ENCODE measurements around the gene SPI1. TPM values are rescaled to one million over a fixed set of nuclear protein-coding genes. Genes with fewer than 3 reads are reported as not detected.

The SPI1 gene
- total RNA-seq, 3 donors from 2014 or later (not counting 1 experiment from before 2014, with no cell fraction given), result 15.0 to 65.4 (median 55.4) TPM

DNA sequence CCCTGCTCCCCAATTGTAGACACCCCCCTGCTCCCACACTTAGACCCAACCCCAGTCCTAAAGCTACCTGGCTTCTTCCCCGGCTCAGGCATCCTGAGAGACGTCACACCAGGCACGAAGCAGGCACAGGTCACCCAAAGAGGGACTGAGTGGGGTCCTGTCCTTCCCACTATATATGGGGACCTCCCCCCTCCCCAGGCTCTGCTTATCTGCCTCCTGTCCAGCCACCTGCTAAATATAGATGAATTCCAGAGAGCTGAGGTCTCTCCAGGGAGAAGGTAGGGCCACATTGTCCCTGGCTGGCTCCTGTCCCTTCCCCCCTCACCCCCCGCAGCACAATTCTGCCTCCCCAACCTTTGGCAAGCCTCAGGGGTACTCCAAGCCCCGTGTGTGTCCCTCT is 25.8 kb downstream of the SPI1 start, which contains the start of gene MYBPC3:
Gene MYBPC3, minus strand, starts transcription at position 147 of the 400 bp plus-strand sequence. Its CDS starts 55 bp downstream, at position 92.
- H3K36me3 ChIP-seq (ENCODE audit: control insufficient read depth, insufficient read depth, low read length), result no peaks in the 10 kb centered on the region
- whole genome bisulfite sequencing (ENCODE audit: insufficient coverage), result 82% methylated on average over 5 of the region's 5 CpGs

DNA sequence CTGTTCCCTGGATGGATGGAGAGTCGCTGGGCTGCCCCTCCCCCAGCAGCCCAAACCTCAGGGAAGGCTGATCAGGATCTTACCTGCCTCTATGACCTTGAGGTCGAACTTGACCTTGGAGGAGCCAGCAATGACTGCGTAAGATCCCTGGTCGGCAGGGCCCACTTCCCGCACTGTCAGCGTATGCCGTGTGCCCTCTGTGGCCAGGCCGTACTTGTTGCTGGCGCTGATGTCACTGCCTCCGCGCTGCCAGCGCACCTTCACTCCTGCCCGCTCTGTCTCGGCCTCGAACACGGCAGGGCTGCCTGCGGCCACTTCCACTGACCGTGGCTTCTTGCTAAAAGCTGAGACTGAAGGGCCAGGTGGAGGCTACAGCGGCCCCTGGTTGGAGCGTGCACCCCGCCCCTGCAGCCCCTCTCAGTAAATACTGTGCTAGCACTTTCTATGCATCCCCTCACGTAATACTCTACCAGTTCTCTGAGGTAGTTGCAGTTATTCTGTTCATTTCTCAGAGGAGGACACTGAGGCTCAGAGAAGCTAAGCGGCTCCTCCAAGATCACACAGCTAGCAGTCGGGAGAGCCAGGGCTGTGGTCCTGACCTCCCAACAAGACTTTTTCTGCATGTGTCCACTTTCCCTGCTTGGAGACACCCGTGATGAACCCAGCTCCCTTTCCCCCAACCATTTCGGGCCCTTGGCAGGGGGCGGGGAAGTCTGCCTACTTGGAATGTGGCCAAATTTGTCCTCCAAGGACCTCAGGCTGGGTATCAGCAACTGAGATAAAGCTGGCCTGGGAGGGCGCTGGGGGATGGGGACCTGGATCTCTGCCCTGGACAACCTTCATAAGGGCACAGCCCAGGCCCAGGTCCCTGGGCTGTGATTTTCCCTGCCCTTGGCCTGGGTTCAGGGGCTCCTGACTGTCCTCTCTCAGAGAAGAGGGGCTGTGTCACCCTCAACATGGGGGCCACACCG is 26.9 kb downstream of the SPI1 start:
- Mint-ChIP-seq H3K4me3 (no peak overlapping the region), H3K27me3 (ENCODE audit: low read depth in 2 of 2) (no peaks in the 10 kb centered on the region), H3K4me1 (no peaks in the 10 kb centered on the region), H3K9me3 (no peaks in the 10 kb centered on the region), H3K27ac (no peak overlapping the region), H3K36me3 (no peaks in the 10 kb centered on the region)
- H3K27ac ChIP-seq (ENCODE audit: low read length), result no peak overlapping the region
- H3K27me3 ChIP-seq (ENCODE audit: control insufficient read depth, insufficient read depth, low read length), result no peaks in the 10 kb centered on the region
- intact Hi-C loops (cut with micrococcal nuclease), result no loop called here
- H3K9me3 ChIP-seq (ENCODE audit: control insufficient read depth, insufficient read depth, low read length), result no peaks in the 10 kb centered on the region
- no peak for TF ChIP-seq CTCF (IDR thresholded peaks at IDR 0.05)
- H3K4me1 ChIP-seq (ENCODE audit: control insufficient read depth, insufficient read depth, low read length), result no peaks in the 10 kb centered on the region
- no peaks in the 10 kb centered on the region for H3K36me3 ChIP-seq (ENCODE audit: control insufficient read depth, insufficient read depth, low read length)
- ATAC-seq (no peak), DNase-seq (no peak)
- WGBS (ENCODE audit: insufficient coverage), result 90% methylated on average over 29 of the region's 29 CpGs
- H3K4me3 ChIP-seq (ENCODE audit: low read length), result no peak overlapping the region

More for the DNA sequence above, 25.8 kb downstream of the SPI1 start, which contains the start of gene MYBPC3:
- ATAC-seq (no peak), DNase-seq (no peak)
- Mint-ChIP-seq H3K27ac (no peak within 1 kb of the TSS), H3K9me3 (no peaks in the 10 kb centered on the region), H3K4me1 (no peaks in the 10 kb centered on the region), H3K36me3 (no peaks in the 10 kb centered on the region), H3K4me3 (no peak within 1 kb of the TSS), H3K27me3 (ENCODE audit: low read depth in 2 of 2) (no peaks in the 10 kb centered on the region)
- Histone ChIP-seq H3K27me3 (ENCODE audit: control insufficient read depth, insufficient read depth, low read length) (no peaks in the 10 kb centered on the region), H3K4me3 (ENCODE audit: low read length) (no peak within 1 kb of the TSS), H3K27ac (ENCODE audit: low read length) (no peak within 1 kb of the TSS), H3K9me3 (ENCODE audit: control insufficient read depth, insufficient read depth, low read length) (no peaks in the 10 kb centered on the region), H3K4me1 (ENCODE audit: control insufficient read depth, insufficient read depth, low read length) (no peaks in the 10 kb centered on the region)
- intact Hi-C loops (cut with micrococcal nuclease), result no loop called here
- no peak for TF ChIP-seq CTCF (IDR thresholded peaks at IDR 0.05)

DNA sequence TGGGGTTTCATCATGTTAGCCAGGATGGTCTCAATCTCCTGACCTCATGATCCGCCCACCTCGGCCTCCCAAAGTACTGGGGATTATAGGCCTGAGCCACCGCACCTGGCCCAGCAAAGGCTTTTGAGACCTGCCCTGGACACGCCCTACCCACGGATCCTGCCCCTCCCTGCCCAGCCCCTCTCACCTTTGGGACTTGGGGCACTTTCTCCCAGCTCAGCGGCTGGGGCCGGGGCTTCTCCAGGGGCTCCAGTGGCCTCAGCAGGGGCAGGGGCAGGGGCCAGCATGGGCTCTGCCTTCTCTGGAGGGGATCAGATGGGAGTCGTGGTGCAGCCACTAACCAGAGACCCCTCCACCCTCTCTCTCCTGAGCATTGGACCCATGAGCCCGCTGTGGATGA is 28.0 kb downstream of the SPI1 start:
- Histone ChIP-seq H3K27me3 (ENCODE audit: control insufficient read depth, insufficient read depth, low read length) (no peaks in the 10 kb centered on the region), H3K4me3 (ENCODE audit: low read length) (no peak overlapping the region), H3K9me3 (ENCODE audit: control insufficient read depth, insufficient read depth, low read length) (no peaks in the 10 kb centered on the region), H3K36me3 (ENCODE audit: control insufficient read depth, insufficient read depth, low read length) (no peaks in the 10 kb centered on the region), H3K27ac (ENCODE audit: low read length) (no peak overlapping the region), H3K4me1 (ENCODE audit: control insufficient read depth, insufficient read depth, low read length) (no peaks in the 10 kb centered on the region)
- no peak for DNase-seq
- Mint-ChIP-seq H3K9me3 (no peaks in the 10 kb centered on the region), H3K36me3 (no peaks in the 10 kb centered on the region), H3K4me3 (no peak overlapping the region), H3K27ac (no peak overlapping the region), H3K4me1 (no peaks in the 10 kb centered on the region), H3K27me3 (ENCODE audit: low read depth in 2 of 2) (no peaks in the 10 kb centered on the region)
- ATAC-seq, result no peak
- TF ChIP-seq CTCF (IDR thresholded peaks at IDR 0.05), result no peak
- intact Hi-C loops (cut with micrococcal nuclease), result no loop called here
- WGBS (ENCODE audit: insufficient coverage), result 88% methylated on average over 9 of the region's 9 CpGs

All from natural killer cell (primary cell).